Measurements from ENCODE around the gene OR2G2.

Gene OR2G2

GRCh38 chr1:247548092-247548491, 40.1 kb upstream of the OR2G2 start:
- TF ChIP-seq CTCF (IDR thresholded peaks at IDR 0.05; ENCODE audit: poor library complexity, severe bottlenecking): no peak
- ATAC-seq (ENCODE audit: low read depth): no peak
- no peaks in the 10 kb centered on the region for H3K4me1 ChIP-seq (ENCODE audit: insufficient read depth, poor library complexity, severe bottlenecking)
- DNase-seq (ENCODE audit: low spot score): no peak
- H3K9me3 ChIP-seq (ENCODE audit: severe bottlenecking): no peaks in the 10 kb centered on the region
- H3K27me3 ChIP-seq (ENCODE audit: insufficient read depth, poor library complexity, severe bottlenecking): no peaks in the 10 kb centered on the region
- H3K36me3 ChIP-seq (ENCODE audit: low read depth): no peaks in the 10 kb centered on the region
- no peak overlapping the region for H3K4me3 ChIP-seq (ENCODE audit: severe bottlenecking)
- H3K27ac ChIP-seq (ENCODE audit: poor library complexity, severe bottlenecking): no peak overlapping the region

GRCh38 chr1:247548769-247549182, 39.4 kb upstream of the OR2G2 start, which contains the start of gene GCSAML:
TSS of gene GCSAML (plus strand) at chr1:247549134. CDS start at chr1:247549192, 58 bp downstream.
- ATAC-seq (ENCODE audit: low read depth) (no peak), DNase-seq (ENCODE audit: low spot score) (no peak)
- no peaks in the 10 kb centered on the region for H3K9me3 ChIP-seq (ENCODE audit: severe bottlenecking)
- no peak within 1 kb of the TSS for H3K27ac ChIP-seq (ENCODE audit: poor library complexity, severe bottlenecking)
- H3K4me1 ChIP-seq (ENCODE audit: insufficient read depth, poor library complexity, severe bottlenecking): no peaks in the 10 kb centered on the region
- H3K4me3 ChIP-seq (ENCODE audit: severe bottlenecking): no peak within 1 kb of the TSS
- no peaks in the 10 kb centered on the region for H3K36me3 ChIP-seq (ENCODE audit: low read depth)
- H3K27me3 ChIP-seq (ENCODE audit: insufficient read depth, poor library complexity, severe bottlenecking): no peaks in the 10 kb centered on the region
- no peak for TF ChIP-seq CTCF (IDR thresholded peaks at IDR 0.05; ENCODE audit: poor library complexity, severe bottlenecking)

GRCh38 chr1:247551721-247552120, 36.4 kb upstream of the OR2G2 start:
- TF ChIP-seq CTCF (IDR thresholded peaks at IDR 0.05; ENCODE audit: poor library complexity, severe bottlenecking): no peak
- H3K27ac ChIP-seq (ENCODE audit: poor library complexity, severe bottlenecking): no peak overlapping the region

GRCh38 chr1:247552231-247552630, 35.9 kb upstream of the OR2G2 start:
- Histone ChIP-seq H3K36me3 (ENCODE audit: low read depth) (no peaks in the 10 kb centered on the region), H3K27me3 (ENCODE audit: insufficient read depth, poor library complexity, severe bottlenecking) (no peaks in the 10 kb centered on the region), H3K4me1 (ENCODE audit: insufficient read depth, poor library complexity, severe bottlenecking) (no peaks in the 10 kb centered on the region), H3K27ac (ENCODE audit: poor library complexity, severe bottlenecking) (no peak overlapping the region), H3K4me3 (ENCODE audit: severe bottlenecking) (no peak overlapping the region), H3K9me3 (ENCODE audit: severe bottlenecking) (no peaks in the 10 kb centered on the region)
- DNase-seq (ENCODE audit: low spot score): no peak
- no peak for ATAC-seq (ENCODE audit: low read depth)
- TF ChIP-seq CTCF (IDR thresholded peaks at IDR 0.05; ENCODE audit: poor library complexity, severe bottlenecking): no peak

More at GRCh38 chr1:247551721-247552120, 36.4 kb upstream of the OR2G2 start:
- no peaks in the 10 kb centered on the region for H3K27me3 ChIP-seq (ENCODE audit: insufficient read depth, poor library complexity, severe bottlenecking)
- no peak overlapping the region for H3K4me3 ChIP-seq (ENCODE audit: severe bottlenecking)
- ATAC-seq (ENCODE audit: low read depth): no peak
- no peaks in the 10 kb centered on the region for H3K4me1 ChIP-seq (ENCODE audit: insufficient read depth, poor library complexity, severe bottlenecking)
- DNase-seq (ENCODE audit: low spot score): no peak
- no peaks in the 10 kb centered on the region for H3K9me3 ChIP-seq (ENCODE audit: severe bottlenecking)
- no peaks in the 10 kb centered on the region for H3K36me3 ChIP-seq (ENCODE audit: low read depth)

GRCh38 chr1:247557926-247558674, 30.1 kb upstream of the OR2G2 start:
- H3K27ac ChIP-seq (ENCODE audit: poor library complexity, severe bottlenecking): no peak overlapping the region
- DNase-seq (ENCODE audit: low spot score) (no peak), ATAC-seq (ENCODE audit: low read depth) (no peak)
- H3K4me1 ChIP-seq (ENCODE audit: insufficient read depth, poor library complexity, severe bottlenecking): no peaks in the 10 kb centered on the region
- no peaks in the 10 kb centered on the region for H3K9me3 ChIP-seq (ENCODE audit: severe bottlenecking)
- H3K27me3 ChIP-seq (ENCODE audit: insufficient read depth, poor library complexity, severe bottlenecking): no peaks in the 10 kb centered on the region
- H3K36me3 ChIP-seq (ENCODE audit: low read depth): no peaks in the 10 kb centered on the region
- TF ChIP-seq CTCF (IDR thresholded peaks at IDR 0.05; ENCODE audit: poor library complexity, severe bottlenecking): no peak
- no peak overlapping the region for H3K4me3 ChIP-seq (ENCODE audit: severe bottlenecking)
